ENCODE results near the gene PHETA1. TPM values are rescaled to one million over a fixed set of nuclear protein-coding genes. Genes with fewer than 3 reads are reported as not detected.

PHETA1 gene
- total and polyA plus RNA-seq, 11 donors = 12.8 to 48.7 (median 24.5) TPM

DNA sequence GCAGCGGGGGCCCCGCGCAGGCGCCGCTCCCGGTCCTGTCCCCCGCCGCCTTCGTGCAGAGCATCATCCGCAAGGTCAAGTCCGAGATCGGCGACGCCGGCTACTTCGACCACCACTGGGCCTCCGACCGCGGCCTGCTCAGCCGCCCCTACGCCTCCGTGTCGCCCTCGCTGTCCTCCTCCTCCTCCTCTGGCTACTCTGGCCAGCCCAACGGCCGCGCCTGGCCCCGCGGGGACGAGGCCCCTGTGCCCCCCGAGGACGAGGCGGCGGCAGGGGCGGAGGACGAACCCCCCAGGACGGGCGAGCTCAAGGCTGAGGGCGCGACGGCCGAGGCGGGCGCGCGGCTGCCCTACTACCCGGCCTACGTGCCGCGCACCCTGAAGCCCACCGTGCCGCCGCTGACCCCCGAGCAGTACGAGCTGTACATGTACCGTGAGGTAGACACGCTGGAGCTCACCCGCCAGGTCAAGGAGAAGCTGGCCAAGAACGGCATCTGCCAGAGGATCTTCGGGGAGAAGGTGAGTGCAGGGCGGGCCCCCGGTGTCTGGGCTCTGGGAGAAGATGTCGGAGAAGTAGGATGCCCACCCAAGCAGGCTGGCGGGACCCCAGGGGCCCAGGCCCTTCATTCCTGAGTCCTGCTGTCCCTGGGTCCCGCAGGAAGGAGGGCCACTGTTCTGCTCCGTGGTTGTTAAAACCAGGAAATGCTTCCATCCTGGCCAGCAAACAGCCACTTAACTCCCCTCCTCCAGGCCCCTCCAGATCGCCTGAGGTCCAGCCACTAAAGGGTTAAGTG, 48.4 kb downstream of the PHETA1 start:
- intact Hi-C loops (cut with DNase I) = no loop called here
- H3K4me1 ChIP-seq = peaks cover 0 to 11% (median 0%) of the 10 kb centered on the region in 12 donors
- WGBS, 4 donors = 92 to 96% (median 93%) methylated on average over 62 to 67 of the region's 67 CpGs
- H3K36me3 ChIP-seq = no peaks in the 10 kb centered on the region
- no peak overlapping the region for H3K27ac ChIP-seq
- no peaks in the 10 kb centered on the region for H3K9me3 ChIP-seq
- TF ChIP-seq POLR2A (IDR thresholded peaks at IDR 0.05) (no peak), CTCF (IDR thresholded peaks at IDR 0.05) (no peak)
- peaks cover 0 to 4% (median 0%) of the 10 kb centered on the region in 9 donors for H3K27me3 ChIP-seq
- DNase-seq = no peak
- peak in 1 of 4 donors; percentile 19 for ATAC-seq
- H3K4me3 ChIP-seq = no peak overlapping the region

- no peak for TF ChIP-seq CTCF (IDR thresholded peaks at IDR 0.05)
- no peak for TF ChIP-seq POLR2A (IDR thresholded peaks at IDR 0.05)
- Histone ChIP-seq H3K4me1 (peaks cover 0 to 18% (median 0%) of the 10 kb centered on the region in 12 donors), H3K36me3 (no peaks in the 10 kb centered on the region), H3K4me3 (no peak overlapping the region), H3K27me3 (peaks cover 0 to 4% (median 0%) of the 10 kb centered on the region in 9 donors), H3K9me3 (no peaks in the 10 kb centered on the region), H3K27ac (no peak overlapping the region)
- intact Hi-C loops (cut with DNase I) = loop anchor here in 3 of 10 donors (5.0 to 10.0 kb wide), 2 partner anchors 297 to 425 kb away; no protein-coding TSS in a partner anchor
- DNase-seq (no peak), ATAC-seq (no peak)
- WGBS, 4 donors = 80 to 94% (median 90%) methylated on average over 14 to 32 of the region's 32 CpGs
These were observed 49.2 kb downstream of the PHETA1 start for GRCh38 chr12:111319600-111320257.

DNA sequence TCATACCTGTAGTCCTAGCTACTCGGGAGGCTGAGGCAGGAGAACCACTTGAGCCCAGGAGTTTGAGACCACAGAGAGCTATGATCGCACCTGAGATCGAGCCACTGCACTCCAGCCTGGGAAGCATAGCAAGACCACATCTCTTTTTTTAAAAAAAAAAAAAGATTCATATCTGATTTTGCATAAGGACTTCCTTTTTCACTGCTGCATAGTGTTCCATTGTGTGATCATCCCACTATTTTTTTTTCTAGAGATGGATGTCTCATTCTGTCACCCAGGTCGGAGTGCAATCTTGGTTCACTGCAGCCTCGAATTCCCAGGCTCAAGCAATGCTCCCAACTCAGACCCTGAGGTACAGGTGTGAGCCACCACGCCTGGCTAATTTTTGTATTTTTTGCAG, 50.4 kb downstream of the PHETA1 start:
- Histone ChIP-seq H3K4me1 (peaks cover 0 to 23% (median 0%) of the 10 kb centered on the region in 12 donors), H3K4me3 (no peak overlapping the region), H3K27me3 (peaks cover 0 to 4% (median 0%) of the 10 kb centered on the region in 9 donors), H3K9me3 (no peaks in the 10 kb centered on the region), H3K27ac (no peak overlapping the region), H3K36me3 (no peaks in the 10 kb centered on the region)
- WGBS, 4 donors = 87 to 92% (median 91%) methylated on average over 6 of the region's 6 CpGs
- DNase-seq (no peak), ATAC-seq (no peak)
- TF ChIP-seq CTCF (IDR thresholded peaks at IDR 0.05) (no peak), POLR2A (IDR thresholded peaks at IDR 0.05) (no peak)
- intact Hi-C loops (cut with DNase I) = loop anchor here in 3 of 10 donors (5.0 to 10.0 kb wide), 2 partner anchors 296 to 424 kb away; no protein-coding TSS in a partner anchor

DNA sequence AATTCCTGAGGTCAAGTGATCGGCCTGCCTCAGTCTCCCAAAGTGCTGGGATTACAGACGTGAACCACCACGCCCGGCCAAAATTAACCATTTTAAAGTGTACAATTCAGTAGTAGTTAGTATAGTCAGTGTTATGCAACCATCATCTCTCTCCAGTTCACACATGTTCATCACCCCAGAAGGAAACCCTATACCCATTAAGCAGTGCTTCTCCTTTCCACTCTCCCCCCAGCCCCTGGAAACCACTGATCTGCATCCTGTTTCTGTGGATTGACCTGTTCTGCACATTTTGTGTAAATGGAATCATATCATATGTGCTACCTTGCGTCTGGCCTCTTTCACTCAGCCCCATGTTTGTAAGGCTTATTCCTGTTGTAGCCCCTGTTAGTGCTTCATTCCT, 52.2 kb downstream of the PHETA1 start:
- Histone ChIP-seq H3K4me3 (no peak overlapping the region), H3K36me3 (no peaks in the 10 kb centered on the region), H3K9me3 (no peaks in the 10 kb centered on the region), H3K27me3 (peaks cover 0 to 4% (median 0%) of the 10 kb centered on the region in 9 donors), H3K27ac (no peak overlapping the region), H3K4me1 (peaks cover 0 to 24% (median 0%) of the 10 kb centered on the region in 12 donors)
- ATAC-seq (no peak), DNase-seq (no peak)
- intact Hi-C loops (cut with DNase I) = loop anchor here in 3 of 10 donors (5.0 to 10.0 kb wide), 2 partner anchors 294 to 422 kb away; no protein-coding TSS in a partner anchor
- 70 to 95% (median 89%) methylated on average over 5 of the region's 5 CpGs for WGBS, 4 donors
- TF ChIP-seq CTCF (IDR thresholded peaks at IDR 0.05) (no peak), POLR2A (IDR thresholded peaks at IDR 0.05) (no peak)
